HG03135 (cell line): Measurements from ENCODE around the gene GLB1L.
"Not testable (repeated sequence)": the region's sequence is repeated elsewhere in the genome, so short reads cannot be mapped to it uniquely, and the experiment has no call there.

ENCODE experiments used
- ATAC-seq: cut with Tn5 transposase; IDR thresholded peaks from one replicate; pipeline ENCODE4 v1.9.1; 2021; ENCODE audit warnings: mild to moderate bottlenecking, moderate library complexity; ENCODE audit not compliant: unreplicated experiment

The GLB1L gene

GRCh38 chr2:219281588-219281987, 36.3 kb upstream of the GLB1L start:
- ATAC-seq = no peak

DNA sequence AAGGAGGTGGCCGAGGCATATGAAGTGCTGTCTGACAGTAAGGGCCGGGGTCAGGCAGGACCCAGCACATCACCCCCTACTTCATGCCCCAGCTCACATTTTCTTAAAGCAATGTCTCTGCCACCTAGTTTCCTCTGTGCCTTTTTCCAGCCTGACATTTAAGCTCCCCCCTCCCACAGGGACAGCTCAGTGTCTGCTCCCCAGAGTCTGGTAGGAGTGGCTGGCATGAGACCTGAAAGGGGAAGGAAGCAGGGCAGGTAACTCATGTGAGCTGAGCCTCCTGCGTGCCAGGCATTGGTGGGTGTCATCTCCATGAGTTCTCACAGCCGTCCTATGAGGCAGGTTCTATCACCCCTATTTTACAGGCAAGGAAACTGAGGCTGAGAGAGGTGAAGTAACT, 35.4 kb upstream of the GLB1L start:
- no peak for ATAC-seq

GRCh38 chr2:219279916-219280516, 34.8 kb upstream of the GLB1L start:
- ATAC-seq = no peak

DNA sequence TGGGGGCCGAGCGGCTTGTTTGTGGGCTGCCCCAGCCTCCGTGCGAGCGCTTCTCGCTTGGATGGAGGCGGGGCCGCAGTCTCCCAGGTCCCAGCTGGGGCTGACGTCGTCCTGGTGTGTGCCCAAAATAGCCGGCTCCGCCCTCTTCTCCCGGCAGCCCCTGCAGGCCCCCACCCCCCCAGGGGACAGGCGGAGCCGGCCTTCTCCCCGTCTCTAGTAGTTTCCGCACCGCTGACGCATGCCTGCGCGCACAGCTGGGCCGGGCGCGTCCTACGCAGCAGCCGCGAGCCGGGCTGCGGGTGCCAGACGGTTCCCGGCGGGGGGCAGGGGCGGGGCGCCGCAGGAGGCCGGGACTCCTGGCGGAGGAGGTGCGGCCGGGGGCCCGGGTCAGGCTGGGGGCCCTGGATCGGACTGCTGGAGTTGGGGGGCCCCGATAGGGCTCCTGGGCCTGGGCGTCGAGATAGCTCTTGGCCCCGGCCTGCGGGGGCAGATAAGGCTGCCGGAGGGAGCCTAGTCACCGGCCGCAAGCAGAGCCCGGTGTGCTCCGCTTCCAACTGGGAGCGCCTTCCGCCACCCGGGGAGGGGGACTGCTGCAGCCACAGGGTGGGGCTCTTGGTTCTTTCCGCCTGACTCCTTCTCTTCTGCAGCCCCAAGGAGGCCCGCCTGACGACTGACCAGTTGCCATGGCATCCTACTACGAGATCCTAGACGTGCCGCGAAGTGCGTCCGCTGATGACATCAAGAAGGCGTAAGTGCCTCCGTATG, 34.1 kb upstream of the GLB1L start, which contains the start of gene DNAJB2:
DNAJB2 (plus strand) TSS at position 216 of the 765 bp plus-strand sequence; CDS start at position 684, 468 bp downstream.
- ATAC-seq = peak; percentile 83

DNA sequence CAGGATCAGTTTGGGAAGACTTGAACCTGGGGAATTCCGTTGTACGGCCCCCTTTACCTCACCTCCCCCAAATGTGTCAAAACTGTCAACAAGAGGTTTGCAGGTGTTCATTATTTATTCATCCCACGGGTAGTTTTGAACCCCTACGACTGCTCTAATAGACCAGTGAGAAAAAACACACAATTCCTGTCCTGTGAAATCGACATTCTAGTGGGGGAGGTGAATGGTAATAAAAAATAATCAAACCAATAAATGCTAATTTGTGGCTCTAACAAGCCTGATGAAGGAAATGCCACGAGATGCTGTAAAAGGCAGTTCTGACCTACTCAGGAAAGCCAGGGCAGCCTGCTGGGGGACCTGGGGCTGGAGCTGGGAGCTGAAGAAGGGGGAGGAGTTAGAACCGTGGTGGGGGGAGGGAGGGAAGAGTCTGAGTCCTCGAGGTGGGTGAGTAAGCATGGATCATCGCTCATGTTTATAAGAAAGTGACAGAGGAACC, 33.5 kb upstream of the GLB1L start:
- ATAC-seq = no peak

DNA sequence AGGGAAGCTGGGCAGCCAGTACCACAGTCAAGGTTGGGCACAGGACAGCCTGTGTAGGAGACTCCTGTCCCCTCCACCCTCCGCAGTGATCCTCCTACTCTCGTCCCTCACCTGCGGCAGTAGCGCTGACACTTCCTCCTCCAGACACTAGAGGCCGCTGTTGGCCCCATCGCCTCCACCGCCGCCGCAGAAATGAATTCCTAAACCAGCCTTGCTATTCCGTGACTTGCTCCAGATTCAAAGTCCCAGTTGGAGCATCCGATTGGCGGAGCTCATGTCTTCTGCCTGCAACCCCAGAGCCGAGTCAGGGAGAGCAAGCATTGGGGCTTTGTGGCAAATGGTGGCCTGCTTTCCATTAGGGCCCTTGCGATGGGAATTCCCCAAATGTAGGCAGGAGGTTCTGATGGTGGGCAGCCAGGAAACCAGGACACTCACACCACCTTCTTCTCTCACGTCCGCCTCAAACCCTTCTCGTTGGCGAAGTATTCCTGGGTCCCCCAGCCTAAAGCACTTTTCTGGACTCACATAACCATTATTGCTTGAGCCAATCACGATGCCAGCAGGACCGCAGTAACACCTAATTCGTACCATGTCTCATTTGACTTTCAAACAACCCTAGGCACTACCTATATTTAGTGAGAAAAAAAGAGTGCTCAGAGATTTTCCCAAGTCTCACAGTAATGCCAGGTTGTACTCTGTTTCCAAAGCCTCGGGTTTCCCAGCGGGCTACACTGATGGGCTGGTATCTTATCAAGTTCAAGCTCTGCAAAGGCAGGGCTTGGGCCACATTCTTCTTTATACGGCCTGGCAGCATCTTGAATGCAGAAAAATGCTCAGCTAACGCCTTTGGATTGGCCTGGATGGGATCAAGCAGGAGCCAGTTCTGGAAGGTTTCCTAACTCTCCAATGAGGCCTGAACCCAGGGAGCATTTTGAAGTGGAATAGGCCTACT, 32.7 kb upstream of the GLB1L start:
- no peak for ATAC-seq

DNA sequence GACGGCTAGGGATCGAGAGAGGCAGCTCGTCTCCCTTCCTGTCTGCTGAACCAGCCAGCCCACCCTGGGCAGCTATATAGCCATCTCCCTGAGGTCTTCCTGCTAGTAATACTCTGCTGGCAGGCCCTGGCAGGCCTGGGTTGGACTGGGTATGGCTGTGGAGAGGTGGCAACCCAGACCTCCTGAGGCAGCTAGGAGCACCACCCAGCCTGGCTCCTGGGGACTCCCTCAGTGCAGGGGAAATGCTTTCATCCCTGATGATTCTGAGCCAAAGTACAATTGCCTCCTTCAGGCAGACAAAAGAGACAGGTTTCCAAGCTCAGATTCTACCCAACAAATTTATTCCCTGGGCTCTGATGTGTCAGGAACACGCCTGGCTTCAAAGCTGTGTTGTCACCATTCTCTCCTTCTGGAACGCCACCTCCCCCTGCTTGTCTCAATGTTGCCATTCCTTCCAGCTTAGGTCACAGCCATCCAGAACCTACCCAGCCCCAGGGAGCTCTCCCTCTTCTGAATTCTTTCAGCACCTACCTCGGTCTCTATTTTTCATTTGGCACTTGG, 29.2 kb upstream of the GLB1L start:
- ATAC-seq = no peak

DNA sequence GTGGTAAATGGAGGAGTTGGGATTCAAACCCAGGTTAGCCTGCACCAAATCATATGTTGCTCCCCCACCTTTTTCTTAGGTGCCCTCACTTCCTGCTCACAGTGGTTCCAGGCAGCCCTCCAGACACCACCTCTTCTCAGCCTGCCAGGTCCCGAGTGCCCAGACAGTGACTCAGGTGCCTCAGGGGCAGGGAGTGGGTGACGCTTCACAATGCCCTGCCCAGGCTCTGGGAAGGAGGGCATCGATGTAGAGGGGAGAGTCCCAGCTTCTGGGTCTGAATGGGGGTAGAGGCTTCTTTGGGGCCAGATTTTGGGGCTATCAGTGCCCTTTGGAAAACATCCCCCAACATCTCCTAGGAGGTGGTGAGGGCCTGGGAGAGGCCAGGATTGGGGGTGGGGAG, 28.7 kb upstream of the GLB1L start:
- no peak for ATAC-seq

GRCh38 chr2:219272995-219273394, 27.8 kb upstream of the GLB1L start:
- ATAC-seq = no peak

DNA sequence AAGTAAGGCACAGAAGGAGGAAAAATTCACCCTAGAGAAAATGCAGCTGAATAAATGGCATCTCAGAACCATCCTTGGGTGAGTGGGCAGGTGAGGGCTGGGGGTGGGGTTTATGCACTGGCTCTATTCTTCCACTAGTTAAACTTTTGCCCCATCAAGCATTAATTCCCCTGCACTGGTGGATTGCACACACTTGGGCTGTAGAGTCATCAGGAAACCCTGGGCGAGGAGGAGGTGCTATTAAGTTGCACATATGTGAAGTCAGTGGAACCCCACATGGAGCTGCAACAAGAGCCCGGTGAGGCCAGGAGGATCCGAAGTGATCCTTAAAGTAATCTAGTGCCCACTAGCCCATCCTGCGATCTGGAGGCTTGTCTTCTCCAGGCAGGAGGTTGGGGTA, 27.1 kb upstream of the GLB1L start:
- no peak for ATAC-seq

GRCh38 chr2:219271021-219271420, 25.8 kb upstream of the GLB1L start:
- ATAC-seq = no peak

DNA sequence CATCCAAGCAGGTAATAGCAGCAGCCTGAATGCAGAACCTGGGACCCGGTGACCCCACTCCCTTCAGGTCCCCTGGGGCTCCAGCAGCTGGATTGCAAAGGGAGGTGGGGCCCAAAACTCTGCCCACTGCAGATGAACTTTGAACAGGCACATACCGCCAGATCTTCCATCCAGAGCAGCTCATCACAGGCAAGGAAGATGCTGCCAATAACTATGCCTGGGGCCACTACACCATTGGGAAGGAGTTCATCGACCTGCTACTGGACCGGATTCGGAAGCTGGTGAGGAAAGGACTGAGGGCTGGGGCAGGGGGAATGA, 24.8 kb upstream of the GLB1L start:
- ATAC-seq = no peak

- ATAC-seq = no peak
These were observed 24.3 kb upstream of the GLB1L start for GRCh38 chr2:219269362-219270054.

GRCh38 chr2:219268294-219268693, 23.1 kb upstream of the GLB1L start:
- ATAC-seq = no peak

- no peak for ATAC-seq
These were observed 21.6 kb upstream of the GLB1L start for GRCh38 chr2:219266886-219267285.

DNA sequence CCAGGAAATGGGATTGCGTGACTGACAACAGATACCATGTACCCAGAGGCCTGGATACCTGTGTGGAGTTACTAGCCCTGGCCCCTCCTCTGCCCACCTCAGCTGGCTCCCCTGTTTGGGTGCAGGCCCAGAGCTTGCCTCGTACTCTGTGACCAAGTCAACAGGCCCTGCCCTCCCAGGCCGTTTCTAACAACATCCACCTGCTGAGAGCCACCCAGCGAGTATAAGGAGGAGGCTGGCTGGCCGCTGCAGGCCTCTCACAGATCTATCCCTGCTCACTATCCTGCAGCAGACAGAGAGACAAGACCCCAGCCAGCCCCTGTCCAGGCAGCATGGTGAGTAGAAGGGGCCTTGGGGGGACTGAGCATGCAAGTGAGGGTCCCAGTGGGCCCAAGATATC, 21.0 kb upstream of the GLB1L start:
- ATAC-seq = no peak

DNA sequence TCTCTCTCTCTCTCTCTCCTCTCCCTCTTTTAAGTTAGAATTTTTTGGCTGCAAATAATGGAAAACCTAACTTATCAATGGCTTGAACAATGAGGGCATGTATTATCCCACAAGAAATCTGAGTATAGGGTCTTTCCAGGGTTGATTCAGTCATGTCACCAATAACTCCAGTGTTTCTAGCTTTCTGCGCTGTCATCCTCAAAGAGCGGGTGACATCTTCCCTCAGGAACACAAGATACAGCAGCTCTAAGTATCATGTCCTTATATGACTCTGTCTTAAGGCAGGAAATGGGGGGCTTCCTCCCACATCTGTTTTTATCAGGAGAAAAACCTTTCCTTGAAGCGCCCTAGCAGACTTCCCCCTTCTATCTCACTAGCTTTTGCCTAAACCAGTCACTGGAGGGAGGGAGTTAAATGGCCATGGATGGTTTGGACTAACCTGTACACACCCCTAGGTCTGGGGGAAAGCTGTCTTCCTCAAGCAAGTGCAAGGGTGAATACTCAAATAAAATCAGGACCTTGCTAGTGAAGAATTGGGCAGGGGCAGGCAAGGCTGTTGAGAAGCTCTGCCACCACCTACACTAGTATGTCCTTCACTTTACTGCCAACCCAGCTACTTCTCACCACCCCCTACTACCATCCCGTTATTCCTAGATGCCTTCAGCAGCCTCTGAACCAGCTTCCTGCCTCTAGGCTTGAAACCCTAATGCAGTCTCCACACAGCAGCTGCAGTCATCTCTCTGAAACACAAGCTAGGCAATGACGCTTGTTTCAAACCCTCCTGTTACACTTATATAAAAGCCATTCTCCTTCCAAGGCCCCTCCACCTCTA, 16.0 kb upstream of the GLB1L start:
- ATAC-seq = no peak

GRCh38 chr2:219258942-219259341, 13.7 kb upstream of the GLB1L start:
- not testable (repeated sequence) for ATAC-seq

GRCh38 chr2:219254590-219255201, 9.5 kb upstream of the GLB1L start:
- ATAC-seq = peak; percentile 38
